Fibroblast of the aortic adventitia (primary cell): ENCODE measurements around the gene SOX6. TPM values are rescaled to one million over a fixed set of nuclear protein-coding genes. Genes with fewer than 3 reads are reported as not detected.
A peak's percentile ranks its signal among the peaks of the same experiment; 100 is the strongest.

Experiments used
- DNase-seq: peaks from one replicate; pipeline ENCODE4 v3.0.0-alpha.2; 2010; ENCODE audit warnings: low read depth
- H3K4me3 ChIP-seq: 2 replicates; pipeline ENCODE4 v1.5.1; 2011; ENCODE audit warnings: low read depth, mild to moderate bottlenecking, control low read depth, low read length, moderate library complexity
- CTCF ChIP-seq: IDR thresholded peaks from 2 replicates; pipeline ENCODE4 v1.5.1; 2011; ENCODE audit warnings: mild to moderate bottlenecking, low read length, control low read depth, inconsistent platforms; ENCODE audit not compliant: insufficient read depth
- total RNA-seq: library from RNA; depleted of rRNA; stranded (reverse); fragments of >200 nt; gene quantifications from 2 replicates; pipeline ENCODE4 v1.2.3, GENCODE V29; 2012; ENCODE audit warnings: low replicate concordance

The SOX6 gene
- total RNA-seq, 1 donor, result 0.36 TPM

GRCh38 chr11:16279524-16279923 is 76.8 kb downstream of the SOX6 start:
- no peak for DNase-seq
- no peak for TF ChIP-seq CTCF
- no peak overlapping the region for H3K4me3 ChIP-seq

- no peak overlapping the region for H3K4me3 ChIP-seq
- DNase-seq, result no peak
- no peak for TF ChIP-seq CTCF
Observed at GRCh38 chr11:16278979-16279378, 77.4 kb downstream of the SOX6 start.

GRCh38 chr11:16278273-16278672 is 78.1 kb downstream of the SOX6 start:
- no peak for TF ChIP-seq CTCF
- H3K4me3 ChIP-seq, result no peak overlapping the region
- DNase-seq, result no peak

GRCh38 chr11:16276251-16276650 is 80.1 kb downstream of the SOX6 start:
- DNase-seq, result no peak
- no peak for TF ChIP-seq CTCF

GRCh38 chr11:16271258-16271657 is 85.1 kb downstream of the SOX6 start:
- no peak for TF ChIP-seq CTCF
- peak; percentile 0 for DNase-seq
- no peak overlapping the region for H3K4me3 ChIP-seq

More at GRCh38 chr11:16276251-16276650, 80.1 kb downstream of the SOX6 start:
- no peak overlapping the region for H3K4me3 ChIP-seq

GRCh38 chr11:16266021-16266420 is 90.3 kb downstream of the SOX6 start:
- TF ChIP-seq CTCF, result no peak
- no peak for DNase-seq

GRCh38 chr11:16265022-16265421 is 91.3 kb downstream of the SOX6 start:
- no peak overlapping the region for H3K4me3 ChIP-seq
- no peak for DNase-seq
- TF ChIP-seq CTCF, result no peak

More at GRCh38 chr11:16266021-16266420, 90.3 kb downstream of the SOX6 start:
- no peak overlapping the region for H3K4me3 ChIP-seq
